Measurements from ENCODE around the gene CLN3.

- TF ChIP-seq ARNTL (CRISPR knock-in tag; IDR thresholded peaks at IDR 0.05; ENCODE audit: borderline replicate concordance, low read depth), result no peak
- no peak for TF ChIP-seq PATZ1 (CRISPR knock-in tag; IDR thresholded peaks at IDR 0.05; ENCODE audit: borderline replicate concordance)
- no peak for TF ChIP-seq RARB (CRISPR knock-in tag; IDR thresholded peaks at IDR 0.05)
- no peak for TF ChIP-seq CSDC2 (CRISPR knock-in tag; IDR thresholded peaks at IDR 0.05)
- TF ChIP-seq OSR1 (CRISPR knock-in tag; IDR thresholded peaks at IDR 0.05), result no peak
- TF ChIP-seq ZNF70 (CRISPR knock-in tag; IDR thresholded peaks at IDR 0.05), result no peak
- TF ChIP-seq TOX (CRISPR knock-in tag; IDR thresholded peaks at IDR 0.05; ENCODE audit: borderline replicate concordance), result no peak
- TF ChIP-seq ZFP30 (CRISPR knock-in tag; IDR thresholded peaks at IDR 0.05), result no peak
- no peak for TF ChIP-seq CREB5 (CRISPR knock-in tag; IDR thresholded peaks at IDR 0.05; ENCODE audit: low read depth)
- TF ChIP-seq BACH2 (CRISPR knock-in tag; IDR thresholded peaks at IDR 0.05; ENCODE audit: borderline replicate concordance), result no peak
- TF ChIP-seq, protein P1, sequence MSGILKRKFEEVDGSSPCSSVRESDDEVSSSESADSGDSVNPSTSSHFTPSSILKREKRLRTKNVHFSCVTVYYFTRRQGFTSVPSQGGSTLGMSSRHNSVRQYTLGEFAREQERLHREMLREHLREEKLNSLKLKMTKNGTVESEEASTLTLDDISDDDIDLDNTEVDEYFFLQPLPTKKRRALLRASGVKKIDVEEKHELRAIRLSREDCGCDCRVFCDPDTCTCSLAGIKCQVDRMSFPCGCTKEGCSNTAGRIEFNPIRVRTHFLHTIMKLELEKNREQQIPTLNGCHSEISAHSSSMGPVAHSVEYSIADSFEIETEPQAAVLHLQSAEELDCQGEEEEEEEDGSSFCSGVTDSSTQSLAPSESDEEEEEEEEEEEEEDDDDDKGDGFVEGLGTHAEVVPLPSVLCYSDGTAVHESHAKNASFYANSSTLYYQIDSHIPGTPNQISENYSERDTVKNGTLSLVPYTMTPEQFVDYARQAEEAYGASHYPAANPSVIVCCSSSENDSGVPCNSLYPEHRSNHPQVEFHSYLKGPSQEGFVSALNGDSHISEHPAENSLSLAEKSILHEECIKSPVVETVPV (CRISPR knock-in tag; IDR thresholded peaks at IDR 0.05), result no peak
- TF ChIP-seq, protein P2, sequence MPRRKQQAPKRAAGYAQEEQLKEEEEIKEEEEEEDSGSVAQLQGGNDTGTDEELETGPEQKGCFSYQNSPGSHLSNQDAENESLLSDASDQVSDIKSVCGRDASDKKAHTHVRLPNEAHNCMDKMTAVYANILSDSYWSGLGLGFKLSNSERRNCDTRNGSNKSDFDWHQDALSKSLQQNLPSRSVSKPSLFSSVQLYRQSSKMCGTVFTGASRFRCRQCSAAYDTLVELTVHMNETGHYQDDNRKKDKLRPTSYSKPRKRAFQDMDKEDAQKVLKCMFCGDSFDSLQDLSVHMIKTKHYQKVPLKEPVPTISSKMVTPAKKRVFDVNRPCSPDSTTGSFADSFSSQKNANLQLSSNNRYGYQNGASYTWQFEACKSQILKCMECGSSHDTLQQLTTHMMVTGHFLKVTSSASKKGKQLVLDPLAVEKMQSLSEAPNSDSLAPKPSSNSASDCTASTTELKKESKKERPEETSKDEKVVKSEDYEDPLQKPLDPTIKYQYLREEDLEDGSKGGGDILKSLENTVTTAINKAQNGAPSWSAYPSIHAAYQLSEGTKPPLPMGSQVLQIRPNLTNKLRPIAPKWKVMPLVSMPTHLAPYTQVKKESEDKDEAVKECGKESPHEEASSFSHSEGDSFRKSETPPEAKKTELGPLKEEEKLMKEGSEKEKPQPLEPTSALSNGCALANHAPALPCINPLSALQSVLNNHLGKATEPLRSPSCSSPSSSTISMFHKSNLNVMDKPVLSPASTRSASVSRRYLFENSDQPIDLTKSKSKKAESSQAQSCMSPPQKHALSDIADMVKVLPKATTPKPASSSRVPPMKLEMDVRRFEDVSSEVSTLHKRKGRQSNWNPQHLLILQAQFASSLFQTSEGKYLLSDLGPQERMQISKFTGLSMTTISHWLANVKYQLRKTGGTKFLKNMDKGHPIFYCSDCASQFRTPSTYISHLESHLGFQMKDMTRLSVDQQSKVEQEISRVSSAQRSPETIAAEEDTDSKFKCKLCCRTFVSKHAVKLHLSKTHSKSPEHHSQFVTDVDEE (CRISPR knock-in tag; IDR thresholded peaks at IDR 0.05), result no peak
These were observed 45.2 kb upstream of the CLN3 start for GRCh38 chr16:28537076-28537475.
